ENCODE results near the gene BMP8B.
"Not testable (repeated sequence)": the region's sequence is repeated elsewhere in the genome, so short reads cannot be mapped to it uniquely, and the experiment has no call there.

Gene BMP8B

GRCh38 chr1:39779137-39779536 lies 9.5 kb downstream of the BMP8B start:
- H3K9me3 Mint-ChIP-seq, result no peaks in the 10 kb centered on the region
- no peaks in the 10 kb centered on the region for H3K36me3 Mint-ChIP-seq (ENCODE audit: low read depth)
- H3K27ac Mint-ChIP-seq, result no peak overlapping the region
- intact Hi-C loops (cut with micrococcal nuclease), result no loop called here
- peaks cover 16% of the 10 kb centered on the region for H3K4me1 Mint-ChIP-seq (ENCODE audit: low read depth)
- H3K27me3 Mint-ChIP-seq, result peaks cover 4% of the 10 kb centered on the region
- no peak overlapping the region for H3K4me3 Mint-ChIP-seq

- H3K27me3 Mint-ChIP-seq; intact Hi-C loops (cut with micrococcal nuclease); H3K27ac Mint-ChIP-seq; H3K36me3 Mint-ChIP-seq (ENCODE audit: low read depth); H3K9me3 Mint-ChIP-seq; H3K4me3 Mint-ChIP-seq: not testable (repeated sequence)
- H3K4me1 Mint-ChIP-seq (ENCODE audit: low read depth), result peaks cover 16% of the 10 kb centered on the region
Observed at GRCh38 chr1:39778463-39779099, 10.1 kb downstream of the BMP8B start.

GRCh38 chr1:39777896-39778295 lies 10.8 kb downstream of the BMP8B start:
- H3K36me3 Mint-ChIP-seq (ENCODE audit: low read depth); intact Hi-C loops (cut with micrococcal nuclease); H3K27me3 Mint-ChIP-seq; H3K27ac Mint-ChIP-seq; H3K9me3 Mint-ChIP-seq; H3K4me3 Mint-ChIP-seq: not testable (repeated sequence)
- H3K4me1 Mint-ChIP-seq (ENCODE audit: low read depth), result peaks cover 16% of the 10 kb centered on the region

- H3K36me3 Mint-ChIP-seq (ENCODE audit: low read depth), result no peaks in the 10 kb centered on the region
- peaks cover 4% of the 10 kb centered on the region for H3K27me3 Mint-ChIP-seq
- H3K4me1 Mint-ChIP-seq (ENCODE audit: low read depth), result peaks cover 16% of the 10 kb centered on the region
- H3K27ac Mint-ChIP-seq, result no peak overlapping the region
- intact Hi-C loops (cut with micrococcal nuclease), result no loop called here
- H3K4me3 Mint-ChIP-seq, result no peak overlapping the region
- no peaks in the 10 kb centered on the region for H3K9me3 Mint-ChIP-seq
Observed at GRCh38 chr1:39777306-39777705, 11.4 kb downstream of the BMP8B start.

GRCh38 chr1:39776886-39777285 lies 11.8 kb downstream of the BMP8B start:
- peaks cover 6% of the 10 kb centered on the region for H3K27me3 Mint-ChIP-seq
- H3K4me3 Mint-ChIP-seq, result no peak overlapping the region
- no peaks in the 10 kb centered on the region for H3K36me3 Mint-ChIP-seq (ENCODE audit: low read depth)
- peaks cover 16% of the 10 kb centered on the region for H3K4me1 Mint-ChIP-seq (ENCODE audit: low read depth)
- no peaks in the 10 kb centered on the region for H3K9me3 Mint-ChIP-seq
- intact Hi-C loops (cut with micrococcal nuclease), result no loop called here
- no peak overlapping the region for H3K27ac Mint-ChIP-seq

GRCh38 chr1:39776400-39776713 lies 12.3 kb downstream of the BMP8B start:
- intact Hi-C loops (cut with micrococcal nuclease), result no loop called here
- Mint-ChIP-seq H3K4me1 (ENCODE audit: low read depth) (peaks cover 16% of the 10 kb centered on the region), H3K9me3 (no peaks in the 10 kb centered on the region), H3K36me3 (ENCODE audit: low read depth) (no peaks in the 10 kb centered on the region), H3K27me3 (peaks cover 6% of the 10 kb centered on the region), H3K27ac (peak overlapping the region; percentile 10), H3K4me3 (no peak overlapping the region)

- H3K4me3 Mint-ChIP-seq; H3K9me3 Mint-ChIP-seq; H3K36me3 Mint-ChIP-seq (ENCODE audit: low read depth); H3K27me3 Mint-ChIP-seq; intact Hi-C loops (cut with micrococcal nuclease): not testable (repeated sequence)
- H3K27ac Mint-ChIP-seq, result peak overlapping the region; percentile 10
- H3K4me1 Mint-ChIP-seq (ENCODE audit: low read depth), result peaks cover 16% of the 10 kb centered on the region
Observed at GRCh38 chr1:39775676-39776399, 12.8 kb downstream of the BMP8B start.

- H3K9me3 Mint-ChIP-seq; H3K36me3 Mint-ChIP-seq (ENCODE audit: low read depth); H3K27ac Mint-ChIP-seq; H3K4me3 Mint-ChIP-seq; intact Hi-C loops (cut with micrococcal nuclease): not testable (repeated sequence)
- Mint-ChIP-seq H3K4me1 (ENCODE audit: low read depth) (peaks cover 20% of the 10 kb centered on the region), H3K27me3 (peaks cover 11% of the 10 kb centered on the region)
Observed at GRCh38 chr1:39775141-39775540, 13.5 kb downstream of the BMP8B start.

GRCh38 chr1:39773369-39773979 lies 15.2 kb downstream of the BMP8B start:
- H3K36me3 Mint-ChIP-seq (ENCODE audit: low read depth); H3K9me3 Mint-ChIP-seq; H3K27ac Mint-ChIP-seq; intact Hi-C loops (cut with micrococcal nuclease); H3K4me3 Mint-ChIP-seq: not testable (repeated sequence)
- peaks cover 10% of the 10 kb centered on the region for H3K4me1 Mint-ChIP-seq (ENCODE audit: low read depth)
- peaks cover 11% of the 10 kb centered on the region for H3K27me3 Mint-ChIP-seq

GRCh38 chr1:39771022-39771532 lies 17.6 kb downstream of the BMP8B start, which contains the start of gene OXCT2:
Gene OXCT2 (minus strand): TSS chr1:39771348. CDS start chr1:39771255, 93 bp downstream.
- H3K27ac Mint-ChIP-seq; H3K9me3 Mint-ChIP-seq; intact Hi-C loops (cut with micrococcal nuclease); H3K36me3 Mint-ChIP-seq (ENCODE audit: low read depth); H3K4me1 Mint-ChIP-seq (ENCODE audit: low read depth): not testable (repeated sequence)
- Mint-ChIP-seq H3K27me3 (peaks cover 11% of the 10 kb centered on the region), H3K4me3 (peak within 1 kb of the TSS; percentile 69)

GRCh38 chr1:39770100-39771021 lies 18.3 kb downstream of the BMP8B start:
- H3K4me3 Mint-ChIP-seq, result peak overlapping the region; percentile 69
- intact Hi-C loops (cut with micrococcal nuclease); H3K4me1 Mint-ChIP-seq (ENCODE audit: low read depth); H3K27ac Mint-ChIP-seq; H3K9me3 Mint-ChIP-seq; H3K36me3 Mint-ChIP-seq (ENCODE audit: low read depth); H3K27me3 Mint-ChIP-seq: not testable (repeated sequence)

- H3K9me3 Mint-ChIP-seq; H3K4me1 Mint-ChIP-seq (ENCODE audit: low read depth); H3K36me3 Mint-ChIP-seq (ENCODE audit: low read depth); H3K27me3 Mint-ChIP-seq; intact Hi-C loops (cut with micrococcal nuclease); H3K4me3 Mint-ChIP-seq; H3K27ac Mint-ChIP-seq: not testable (repeated sequence)
Observed at GRCh38 chr1:39769502-39769901, 19.2 kb downstream of the BMP8B start.

GRCh38 chr1:39766466-39766865 lies 22.2 kb downstream of the BMP8B start:
- H3K9me3 Mint-ChIP-seq; H3K4me1 Mint-ChIP-seq (ENCODE audit: low read depth); H3K27me3 Mint-ChIP-seq; intact Hi-C loops (cut with micrococcal nuclease); H3K27ac Mint-ChIP-seq; H3K4me3 Mint-ChIP-seq: not testable (repeated sequence)
- H3K36me3 Mint-ChIP-seq (ENCODE audit: low read depth), result peaks cover 15% of the 10 kb centered on the region

GRCh38 chr1:39764512-39764911 lies 24.2 kb downstream of the BMP8B start:
- not testable (repeated sequence) for H3K4me3 Mint-ChIP-seq, H3K9me3 Mint-ChIP-seq
- peaks cover 32% of the 10 kb centered on the region for H3K36me3 Mint-ChIP-seq (ENCODE audit: low read depth)

More at GRCh38 chr1:39764512-39764911, 24.2 kb downstream of the BMP8B start:
- intact Hi-C loops (cut with micrococcal nuclease); H3K27me3 Mint-ChIP-seq; H3K27ac Mint-ChIP-seq; H3K4me1 Mint-ChIP-seq (ENCODE audit: low read depth): not testable (repeated sequence)

Measured in dendritic cell treated with granulocyte-macrophage colony-stimulating factor and Interleukin-4, amounts not matched to agents 40 ng/mL and 50 ng/mL, for 4 days (primary cell).